Kasumi-1 (cell line): Measurements from ENCODE around the gene DNAI2.
A peak's percentile ranks its signal among the peaks of the same experiment; 100 is the strongest.

Experiments
- DNase-seq, 2 experiments: peaks; one replicate each; lab custom pipeline; 2025; lab: John Stamatoyannopoulos, UW

The DNAI2 gene

DNA sequence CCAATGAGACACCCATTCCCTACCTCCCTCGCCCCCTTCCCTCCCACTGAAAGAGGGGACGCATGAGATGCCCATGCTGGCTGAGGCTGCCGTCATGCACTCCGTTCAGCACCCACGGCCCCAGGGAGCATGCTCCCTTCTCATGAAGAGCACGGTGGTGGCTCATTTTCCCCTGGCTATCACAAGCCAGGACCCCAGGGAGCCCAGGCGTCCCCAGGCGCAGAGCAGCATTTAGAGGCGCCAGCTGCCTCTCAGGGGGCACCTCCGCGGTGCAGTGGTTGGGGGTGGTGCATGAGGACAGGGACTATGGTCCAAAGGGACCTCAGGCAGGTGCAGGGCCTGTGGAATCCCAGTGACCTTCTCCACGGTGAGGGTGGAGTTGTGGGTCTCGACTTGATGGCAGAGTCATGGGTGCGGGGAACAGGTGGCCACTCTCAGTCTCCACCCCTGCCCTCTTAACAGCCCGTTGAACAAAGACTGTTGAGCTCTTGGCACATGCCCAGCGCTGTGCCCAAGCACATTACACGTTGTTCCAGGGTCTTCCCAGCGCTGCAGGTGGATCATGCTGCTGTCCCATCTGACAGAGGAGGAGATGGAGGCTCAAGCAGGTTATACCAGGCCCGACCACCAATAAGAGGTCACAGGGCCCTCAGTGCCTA is 65.6 kb downstream of the DNAI2 start:
- no peak for DNase-seq

DNA sequence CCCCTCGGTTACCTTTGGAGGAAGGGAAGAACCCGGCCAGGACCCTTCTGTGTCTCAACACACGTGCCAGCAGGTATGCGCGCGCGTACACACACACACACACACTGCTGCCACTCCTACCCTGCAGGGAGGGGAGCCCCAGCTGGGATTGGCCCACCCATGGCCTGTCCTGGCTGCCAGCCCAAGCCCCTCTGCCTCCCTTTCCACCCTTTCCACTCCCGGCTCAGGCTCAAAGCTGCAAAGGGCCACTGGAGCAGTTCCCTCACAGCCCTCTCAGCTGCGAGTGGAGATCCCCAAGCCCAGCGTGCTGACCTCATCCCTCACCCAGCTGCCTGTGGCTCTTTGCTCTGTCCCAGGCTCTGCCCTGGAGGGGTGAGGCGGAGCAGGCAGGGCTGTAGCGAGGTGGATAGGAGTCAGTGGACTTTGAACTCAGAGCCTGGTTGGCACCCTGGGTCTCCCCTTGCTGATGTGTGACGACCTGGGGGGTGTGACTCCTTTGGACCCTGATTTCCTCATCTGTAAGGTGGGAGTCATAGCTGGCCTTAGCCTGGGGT is 66.5 kb downstream of the DNAI2 start:
- no peak for DNase-seq

DNA sequence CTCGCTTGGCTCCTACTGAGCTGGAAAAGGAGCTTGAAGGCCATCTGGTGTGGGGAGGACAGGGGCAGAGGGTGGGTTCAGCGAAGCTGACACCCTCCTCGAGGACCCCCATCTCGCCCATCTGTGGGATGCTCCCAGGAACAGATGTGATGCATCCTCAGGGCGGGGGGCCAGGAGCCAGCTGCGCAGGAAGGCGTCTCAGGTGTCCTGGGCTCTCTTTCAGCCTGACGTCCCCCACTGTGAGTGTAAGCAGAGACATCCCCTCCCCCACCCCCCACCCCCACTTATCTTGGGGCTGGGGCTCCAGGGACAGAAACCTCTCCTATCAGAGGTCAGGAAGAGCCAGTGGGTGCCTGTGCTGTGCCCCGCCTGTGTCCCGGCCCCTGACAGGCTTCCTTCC is 68.2 kb downstream of the DNAI2 start:
- DNase-seq: no peak

DNA sequence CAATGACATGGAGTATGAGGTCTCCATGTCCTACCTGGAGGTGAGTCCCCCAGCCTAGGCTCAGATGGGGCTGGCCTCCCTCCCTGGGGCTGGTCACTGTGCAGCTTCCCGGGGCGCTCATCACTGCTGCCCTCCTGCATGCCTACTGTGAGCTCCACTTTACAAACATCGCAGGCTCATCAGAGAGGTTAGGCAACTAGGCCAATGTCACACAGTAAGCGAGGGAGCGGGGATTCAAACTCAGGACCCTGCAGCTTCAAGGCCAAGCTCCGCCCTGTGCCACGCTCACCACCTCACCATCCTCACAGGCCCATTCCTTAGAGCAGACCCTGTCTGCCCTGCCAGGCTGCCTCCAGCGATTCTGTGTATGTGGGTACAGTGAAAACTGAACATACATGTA is 69.1 kb downstream of the DNAI2 start:
- DNase-seq: no peak

DNA sequence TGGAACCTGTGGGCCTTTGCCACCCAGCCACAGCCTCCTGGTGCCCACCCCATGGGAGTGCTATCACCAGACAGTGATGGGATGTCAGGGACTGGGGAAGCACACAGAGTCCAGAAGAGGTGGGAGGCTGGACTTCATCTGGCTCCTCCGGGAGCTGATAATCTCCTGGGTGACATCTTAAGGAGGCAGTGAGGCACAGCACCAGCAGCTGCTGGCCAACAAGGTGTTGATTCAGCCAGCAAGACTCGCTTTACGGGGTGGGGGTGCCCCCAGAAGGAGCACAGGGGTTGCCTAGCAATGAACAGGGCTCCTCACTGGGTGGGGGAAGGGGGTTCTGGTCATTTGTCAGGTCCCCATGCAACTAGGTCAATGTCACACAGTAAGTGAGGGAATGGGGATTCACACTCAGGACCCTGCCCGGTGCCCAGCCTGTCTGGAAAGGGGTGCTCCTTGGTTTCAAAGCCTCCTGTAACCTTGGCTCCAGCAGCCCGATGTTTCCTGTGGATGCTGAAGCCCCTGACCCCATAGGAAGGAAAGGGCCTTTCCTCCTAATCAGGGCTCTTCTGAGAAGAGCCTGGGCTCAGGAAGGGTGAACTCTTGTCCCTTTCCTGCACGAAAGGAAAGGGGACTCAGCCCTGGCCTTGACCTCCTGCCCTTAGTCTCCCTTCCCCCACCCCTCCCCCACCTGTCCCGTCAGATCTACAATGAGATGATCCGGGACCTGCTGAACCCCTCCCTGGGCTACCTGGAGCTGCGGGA is 69.7 kb downstream of the DNAI2 start:
- no peak for DNase-seq

DNA sequence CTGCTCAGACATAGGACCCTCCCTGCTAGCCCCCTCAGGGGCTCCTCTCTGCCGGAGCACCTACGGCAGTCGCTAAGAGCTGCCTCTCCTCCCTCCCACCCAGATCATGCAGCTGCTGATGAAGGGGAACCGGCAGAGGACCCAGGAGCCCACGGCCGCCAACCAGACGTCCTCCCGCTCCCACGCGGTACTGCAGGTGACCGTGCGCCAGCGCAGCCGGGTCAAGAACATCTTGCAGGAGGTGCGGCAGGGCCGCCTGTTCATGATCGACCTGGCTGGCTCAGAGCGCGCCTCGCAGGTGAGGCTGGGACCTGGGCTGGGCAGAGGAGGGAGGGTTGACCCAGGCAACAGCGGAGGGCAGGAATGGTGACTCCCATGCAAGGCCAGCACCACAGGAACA is 70.6 kb downstream of the DNAI2 start:
- no peak for DNase-seq

DNA sequence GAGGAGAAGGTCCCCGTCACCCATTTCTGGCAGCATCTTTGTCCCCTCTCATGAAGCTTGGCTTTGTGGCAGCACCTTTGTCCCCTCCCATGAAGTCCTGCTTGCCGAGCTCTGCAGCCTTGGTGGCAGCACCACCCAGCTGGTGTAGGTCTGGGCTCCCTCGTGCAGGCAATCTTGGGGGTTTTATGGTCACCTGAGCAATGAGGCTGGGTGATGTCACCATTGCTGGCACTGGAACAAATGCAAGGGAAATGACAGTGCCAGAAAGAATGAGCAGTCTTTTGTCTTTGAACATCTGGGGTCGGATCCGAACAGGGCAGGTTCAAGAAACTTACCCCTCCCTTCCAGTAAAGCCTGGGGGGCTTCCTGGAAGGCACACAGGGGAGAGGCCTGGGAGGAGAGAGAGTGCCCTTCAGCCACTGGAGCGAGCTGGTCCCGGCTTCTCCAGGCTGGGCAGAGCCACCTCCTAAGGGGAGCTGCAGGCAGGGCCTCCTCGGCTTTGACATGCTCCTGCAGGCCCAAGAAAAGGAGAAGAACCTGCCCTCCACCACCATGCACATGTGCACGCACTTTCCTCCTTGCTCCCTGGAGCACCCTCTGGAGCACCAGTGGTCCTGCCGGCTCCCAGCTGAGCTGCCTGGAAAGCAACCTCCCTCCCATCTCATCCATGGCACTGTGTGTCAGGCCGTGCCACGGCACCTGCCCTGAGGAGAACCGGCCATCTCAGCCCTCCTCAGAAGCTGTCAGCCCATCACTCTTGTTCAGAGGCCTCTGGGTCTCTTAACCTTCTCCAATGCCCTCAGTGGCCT is 71.6 kb downstream of the DNAI2 start:
- no peak for DNase-seq

DNA sequence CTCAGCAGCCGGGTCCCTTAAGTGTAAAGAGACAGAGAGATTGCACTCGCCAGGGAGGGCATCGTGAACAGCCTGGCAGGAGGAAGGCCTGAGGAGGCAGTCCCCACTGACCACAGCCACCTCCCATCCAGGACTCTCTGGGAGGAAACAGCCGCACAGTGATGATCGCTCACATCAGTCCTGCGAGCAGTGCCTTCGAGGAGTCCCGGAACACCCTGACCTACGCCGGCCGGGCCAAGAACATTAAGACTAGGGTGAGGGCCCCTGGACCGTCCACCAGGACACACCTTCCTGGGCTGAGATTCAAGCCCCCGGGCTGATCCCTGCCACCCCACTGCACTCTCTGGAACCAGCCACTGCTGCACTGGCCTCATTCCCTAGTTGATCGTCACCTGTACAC is 73.6 kb downstream of the DNAI2 start:
- no peak for DNase-seq

DNA sequence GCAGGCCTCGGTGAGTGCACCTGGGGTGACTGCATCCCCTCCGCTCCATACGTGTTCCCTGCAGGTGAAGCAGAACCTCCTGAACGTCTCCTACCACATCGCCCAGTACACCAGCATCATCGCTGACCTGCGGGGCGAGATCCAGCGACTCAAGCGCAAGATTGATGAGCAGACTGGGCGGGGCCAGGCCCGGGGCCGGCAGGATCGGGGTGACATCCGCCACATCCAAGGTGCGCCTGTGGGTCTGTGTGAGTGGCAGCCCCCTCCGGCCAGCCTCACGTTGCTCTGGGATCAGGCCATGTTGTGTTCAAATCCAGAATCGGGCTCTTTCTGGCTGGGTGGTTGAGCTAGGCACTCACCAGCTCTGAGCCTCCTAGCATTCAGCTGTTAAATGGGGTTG is 75.1 kb downstream of the DNAI2 start:
- DNase-seq: no peak

DNA sequence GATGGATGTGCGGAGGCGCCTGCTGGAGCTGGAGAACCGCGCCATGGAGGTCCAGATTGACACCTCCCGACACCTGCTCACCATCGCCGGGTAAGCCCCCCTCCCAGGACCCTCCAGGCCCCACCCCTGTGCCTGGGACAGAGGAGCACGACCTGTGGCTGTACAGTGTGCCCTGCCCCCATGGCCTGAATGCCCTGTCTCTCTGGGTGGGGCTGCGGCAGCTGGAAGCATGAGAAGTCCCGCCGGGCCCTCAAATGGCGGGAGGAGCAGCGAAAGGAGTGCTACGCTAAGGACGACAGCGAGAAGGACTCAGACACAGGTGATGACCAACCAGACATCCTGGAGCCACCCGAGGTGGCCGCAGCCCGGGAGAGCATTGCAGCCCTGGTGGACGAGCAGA is 76.5 kb downstream of the DNAI2 start:
- no peak for DNase-seq

DNA sequence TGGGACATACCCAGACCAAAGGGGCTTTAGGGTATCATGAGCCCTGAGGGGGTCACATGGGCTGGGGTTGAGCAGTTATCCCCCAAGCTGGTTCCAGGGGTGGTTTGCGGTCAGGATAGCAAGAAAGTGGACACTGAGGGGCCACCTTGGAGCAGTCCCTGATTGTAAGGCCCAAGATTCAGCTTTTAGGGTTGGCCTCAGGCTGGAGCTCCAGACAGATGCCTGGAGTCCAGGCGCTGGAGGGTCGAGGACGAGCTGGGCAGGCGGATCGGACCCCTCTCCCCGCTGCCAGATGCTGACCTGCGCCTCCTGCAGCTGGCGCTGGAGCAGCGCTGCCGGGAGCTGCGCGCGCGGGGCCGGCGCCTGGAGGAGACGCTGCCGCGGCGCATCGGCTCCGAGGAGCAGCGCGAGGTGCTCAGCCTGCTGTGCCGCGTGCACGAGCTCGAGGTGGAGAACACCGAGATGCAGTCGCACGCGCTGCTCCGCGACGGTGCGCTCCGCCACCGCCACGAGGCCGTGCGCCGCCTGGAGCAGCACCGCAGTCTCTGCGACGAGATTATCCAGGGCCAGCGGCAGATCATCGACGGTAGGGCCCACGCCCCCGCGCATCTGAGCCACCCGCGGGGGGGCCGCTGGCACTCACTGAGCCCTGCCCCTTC is 77.6 kb downstream of the DNAI2 start:
- no peak for DNase-seq

DNA sequence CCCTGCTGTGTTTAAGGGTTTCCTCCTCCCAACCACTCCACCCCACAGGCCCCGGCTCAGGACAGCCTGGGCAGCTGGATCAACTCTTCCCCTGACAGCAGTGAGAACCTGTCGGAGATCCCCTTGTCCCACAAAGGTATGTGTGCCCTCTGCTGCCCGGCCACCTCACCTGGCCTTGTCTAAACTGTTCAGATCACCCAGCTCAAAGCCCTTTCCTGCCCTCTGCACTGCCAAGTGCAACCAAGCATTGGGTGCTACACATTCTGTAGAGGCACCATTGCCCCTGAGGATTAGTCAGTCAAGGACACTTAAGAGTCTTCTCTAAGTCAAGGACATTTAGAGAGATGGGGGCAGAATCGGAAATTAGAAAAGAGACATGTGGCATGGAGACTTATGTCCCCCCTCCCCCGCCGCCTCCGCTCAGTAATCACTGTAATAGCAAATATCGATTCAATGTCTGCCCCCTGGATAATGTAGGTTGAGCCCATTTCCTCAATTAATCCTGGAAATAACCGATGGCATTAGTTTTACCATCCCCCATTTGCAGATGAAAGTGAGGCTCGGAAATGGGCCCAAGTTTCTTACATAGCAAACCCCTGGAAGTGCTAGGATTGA is 79.5 kb downstream of the DNAI2 start:
- DNase-seq: no peak

DNA sequence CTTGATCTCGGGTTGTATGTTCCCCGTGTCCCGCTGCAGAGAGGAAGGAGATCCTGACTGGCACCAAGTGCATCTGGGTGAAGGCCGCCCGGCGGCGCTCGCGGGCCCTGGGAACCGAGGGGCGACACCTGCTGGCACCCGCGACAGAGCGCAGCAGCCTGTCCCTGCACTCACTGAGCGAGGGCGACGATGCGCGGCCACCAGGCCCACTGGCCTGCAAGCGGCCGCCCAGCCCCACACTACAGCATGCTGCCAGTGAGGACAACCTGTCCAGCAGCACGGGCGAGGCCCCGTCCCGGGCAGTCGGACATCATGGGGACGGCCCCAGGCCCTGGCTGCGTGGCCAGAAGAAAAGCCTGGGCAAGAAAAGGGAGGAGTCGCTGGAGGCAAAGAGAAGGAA is 80.1 kb downstream of the DNAI2 start:
- DNase-seq: peak; percentile 84 to 86

DNA sequence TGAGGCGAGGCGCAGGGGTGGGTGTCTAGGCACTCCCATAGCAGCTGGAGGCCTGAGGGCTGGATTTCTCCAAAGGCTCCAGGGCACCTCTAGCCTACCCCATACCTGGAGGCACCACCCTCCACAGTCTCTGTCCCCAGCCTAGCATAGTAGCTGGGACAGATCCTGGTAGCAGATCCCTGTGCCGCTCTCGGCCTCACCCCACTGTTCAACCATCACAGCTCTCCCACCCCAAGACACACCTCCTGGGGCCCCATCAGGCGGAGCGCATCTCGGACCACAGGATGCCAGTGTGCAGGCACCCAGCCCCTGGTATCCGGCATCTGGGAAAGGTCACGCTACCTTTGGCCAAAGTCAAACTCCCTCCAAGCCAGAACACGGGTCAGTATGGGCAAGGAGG is 80.5 kb downstream of the DNAI2 start:
- DNase-seq: no peak

DNA sequence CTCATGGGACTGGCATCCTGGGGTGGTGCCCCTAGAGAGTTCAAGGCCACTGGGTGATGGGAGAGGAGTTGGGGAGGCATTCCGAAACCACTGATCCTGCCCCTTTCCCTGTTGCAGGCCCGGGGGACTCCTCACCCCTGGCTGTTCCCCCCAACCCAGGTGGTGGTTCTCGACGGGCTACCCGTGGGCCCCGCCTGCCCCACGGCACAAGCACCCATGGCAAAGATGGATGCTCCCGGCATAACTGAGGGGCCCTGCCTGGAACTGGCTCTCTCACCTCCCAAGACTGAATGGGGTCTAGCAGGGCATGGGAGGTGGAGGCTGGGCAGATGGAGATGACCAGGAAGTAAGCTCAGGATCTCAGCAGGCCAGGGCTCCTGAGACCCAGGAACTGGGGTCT is 81.0 kb downstream of the DNAI2 start:
- no peak for DNase-seq

DNA sequence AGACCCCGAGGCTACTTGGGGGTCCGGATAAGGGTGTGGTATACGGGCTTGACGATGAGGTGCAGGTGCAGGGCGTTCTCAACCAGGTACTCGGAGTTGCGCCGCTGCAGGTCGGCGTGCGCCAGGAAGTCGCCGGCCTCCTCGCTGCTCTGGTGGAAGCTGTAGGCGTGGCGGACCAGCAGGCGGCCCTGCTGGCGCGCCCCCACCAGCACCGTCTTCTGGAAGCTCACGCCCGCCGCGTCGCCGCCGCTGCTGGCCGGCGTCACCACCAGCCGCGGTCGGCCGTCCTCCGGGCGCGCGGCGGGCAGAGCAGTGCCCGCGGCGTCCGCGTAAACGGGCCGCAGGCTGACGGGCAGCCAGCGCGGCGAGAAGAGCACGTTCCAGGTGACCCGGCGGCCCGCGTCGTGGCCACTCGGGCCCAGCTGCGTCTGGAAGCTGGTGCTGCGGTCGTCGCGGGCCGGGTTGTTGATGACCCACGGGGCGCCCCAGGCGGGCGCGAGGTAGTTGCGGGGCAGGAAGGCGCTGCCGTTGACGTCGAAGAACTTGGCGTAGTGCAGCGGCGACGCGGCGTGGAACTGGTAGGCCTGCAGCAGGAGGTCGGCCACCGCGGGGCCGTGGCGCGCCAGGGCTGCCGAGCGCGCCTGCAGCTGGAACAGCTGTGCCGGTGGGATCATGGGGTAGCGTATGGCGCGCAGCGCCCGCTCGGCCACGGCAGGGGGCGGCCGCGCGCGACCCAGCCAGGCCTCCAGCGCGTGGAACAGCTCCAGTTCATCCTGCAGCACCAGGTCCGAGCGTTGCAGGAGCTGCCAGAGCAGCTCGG is 82.8 kb downstream of the DNAI2 start:
- DNase-seq: no peak

DNA sequence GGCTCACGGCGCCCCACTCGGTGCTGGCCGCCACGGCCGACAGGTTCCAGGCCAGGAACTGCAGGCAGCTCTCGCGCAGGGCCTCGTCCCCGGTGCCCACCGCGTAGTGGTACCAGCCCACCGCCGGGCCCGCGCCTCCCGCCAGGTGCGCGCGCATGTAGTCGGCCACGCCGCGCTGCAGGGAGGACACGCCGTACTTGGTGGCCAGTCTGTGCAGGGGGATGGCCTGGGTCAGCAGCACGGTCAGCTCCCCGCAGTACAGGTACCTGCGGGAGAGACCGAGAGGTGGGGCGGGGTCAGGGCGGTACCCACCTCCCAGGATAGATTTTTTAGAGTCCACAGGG is 83.4 kb downstream of the DNAI2 start:
- DNase-seq: no peak

DNA sequence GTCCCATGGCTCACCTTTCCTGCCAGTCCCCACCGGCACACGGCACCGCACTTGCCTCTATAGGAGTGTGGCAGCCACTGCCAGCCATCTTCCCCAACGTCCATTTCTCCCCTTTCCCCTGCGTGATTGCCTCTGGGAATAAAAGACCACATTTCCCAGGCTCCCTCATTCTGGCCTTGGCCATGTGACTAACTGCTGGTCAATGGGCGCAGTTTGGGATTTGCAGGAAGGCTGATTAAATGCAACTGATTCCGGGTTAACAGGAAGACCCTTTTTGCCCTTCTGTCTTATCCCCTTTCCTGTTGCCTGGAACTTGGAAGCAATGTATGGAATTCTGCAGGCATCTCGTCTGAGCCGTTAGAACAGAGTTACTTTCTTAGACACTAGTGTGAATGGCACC is 84.7 kb downstream of the DNAI2 start:
- DNase-seq: no peak

DNA sequence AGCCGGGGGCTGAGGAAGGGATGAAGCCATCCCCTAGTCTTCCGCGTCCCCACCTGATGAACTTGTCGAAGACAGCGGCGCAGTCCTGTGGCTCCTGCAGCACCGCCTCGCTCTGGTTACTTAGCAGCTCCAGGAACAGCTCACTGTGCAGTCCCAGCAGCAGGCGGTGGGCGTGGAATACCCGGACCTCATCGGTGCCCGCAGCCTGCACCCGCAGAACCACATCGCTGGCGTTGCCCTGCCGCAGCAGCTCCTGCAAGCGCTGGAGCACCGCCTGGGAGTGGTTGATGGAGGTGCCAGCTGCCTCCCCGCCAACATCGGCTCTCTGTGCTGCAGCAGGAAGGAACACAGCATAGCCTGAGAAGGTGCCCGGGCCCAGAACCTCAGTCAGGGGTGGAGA is 85.9 kb downstream of the DNAI2 start:
- DNase-seq: no peak

DNA sequence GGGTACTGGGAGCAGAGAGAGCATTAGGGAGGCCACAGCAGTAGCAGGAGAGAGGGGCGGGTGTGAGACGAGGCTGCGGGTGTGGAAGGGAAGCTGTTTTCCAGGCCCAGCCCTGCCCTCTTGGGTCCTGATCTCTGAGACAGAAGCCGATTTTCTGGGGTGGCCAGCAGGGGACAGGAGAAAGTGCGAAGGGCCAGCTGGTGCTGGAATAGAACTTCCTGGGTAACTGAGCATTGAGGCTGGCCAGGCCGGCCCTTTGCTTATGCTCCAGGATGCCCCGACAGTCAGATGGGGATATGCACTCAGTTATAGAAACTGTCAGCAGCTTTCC is 86.8 kb downstream of the DNAI2 start:
- no peak for DNase-seq
